CMK (cell line): ENCODE results near the gene FPR2.
A peak's percentile ranks its signal among the peaks of the same experiment; 100 is the strongest.
"Not testable (repeated sequence)": the region's sequence is repeated elsewhere in the genome, so short reads cannot be mapped to it uniquely, and the experiment has no call there.

ENCODE experiments used
- DNase-seq: peaks from one replicate; pipeline ENCODE4 v3.0.0-alpha.2; 2010; ENCODE audit warnings: low read depth

Gene FPR2

GRCh38 chr19:51739466-51740213, 21.3 kb upstream of the FPR2 start:
- no peak for DNase-seq

DNA sequence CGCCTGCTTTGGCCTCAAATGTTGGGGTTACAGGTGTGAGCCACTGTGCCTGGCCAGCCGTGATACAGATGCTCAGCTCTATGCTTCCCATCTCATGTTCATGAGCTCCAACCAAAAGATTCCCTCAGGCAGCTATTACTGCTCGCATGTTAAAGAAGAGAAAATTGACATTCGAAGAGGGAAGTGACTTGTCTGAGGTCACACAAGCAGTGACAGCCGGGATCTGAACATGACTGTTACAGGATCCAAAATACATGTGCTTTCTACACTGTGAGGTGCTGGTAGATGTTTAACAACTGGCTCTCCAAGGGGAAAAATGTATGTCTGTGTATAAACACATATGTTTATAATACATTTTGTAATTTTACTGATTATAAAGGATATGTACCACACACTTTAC, 20.6 kb upstream of the FPR2 start:
- no peak for DNase-seq

- no peak for DNase-seq
These were observed 18.2 kb upstream of the FPR2 start for GRCh38 chr19:51742789-51743188.

DNA sequence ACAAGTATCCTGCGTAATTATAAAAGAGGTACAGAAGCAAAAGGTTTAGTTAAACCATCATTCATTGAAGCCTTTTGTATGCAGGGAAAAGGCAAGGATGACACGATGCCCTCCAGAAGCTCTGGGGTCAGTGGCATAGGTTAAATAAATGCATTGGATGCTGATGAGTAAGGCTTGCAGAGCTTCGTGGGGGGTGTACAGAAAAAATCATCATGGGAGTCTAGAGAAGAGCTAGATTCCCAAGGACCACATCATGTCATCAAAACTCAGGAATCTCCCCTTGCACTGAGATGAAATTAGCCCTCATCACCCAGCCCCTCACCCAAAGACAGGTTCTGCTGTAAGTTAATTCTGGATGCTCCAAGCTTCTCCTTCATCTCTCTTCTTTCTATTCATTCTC, 17.6 kb upstream of the FPR2 start:
- no peak for DNase-seq

DNA sequence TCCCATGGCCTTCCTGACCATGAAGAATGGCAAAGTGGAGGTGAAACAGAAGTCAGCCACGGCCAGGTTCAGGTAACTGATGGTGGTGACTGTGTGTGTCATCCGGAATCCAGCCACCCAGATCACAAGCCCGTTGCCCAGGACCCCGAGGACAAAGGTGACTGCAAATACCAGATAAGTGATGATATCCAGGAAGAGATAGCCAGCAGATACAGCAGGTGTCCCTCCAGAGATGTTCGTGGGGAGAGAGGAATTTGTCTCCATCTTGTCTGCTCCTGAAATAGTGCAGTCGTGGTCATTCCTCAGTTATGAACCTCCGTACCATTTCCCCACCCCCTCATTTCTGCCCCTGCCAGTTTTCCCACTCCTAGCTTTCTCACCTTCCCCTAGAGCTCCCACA, 14.2 kb upstream of the FPR2 start:
- no peak for DNase-seq

- DNase-seq = no peak
These were observed 11.0 kb upstream of the FPR2 start for GRCh38 chr19:51749979-51750378.

DNA sequence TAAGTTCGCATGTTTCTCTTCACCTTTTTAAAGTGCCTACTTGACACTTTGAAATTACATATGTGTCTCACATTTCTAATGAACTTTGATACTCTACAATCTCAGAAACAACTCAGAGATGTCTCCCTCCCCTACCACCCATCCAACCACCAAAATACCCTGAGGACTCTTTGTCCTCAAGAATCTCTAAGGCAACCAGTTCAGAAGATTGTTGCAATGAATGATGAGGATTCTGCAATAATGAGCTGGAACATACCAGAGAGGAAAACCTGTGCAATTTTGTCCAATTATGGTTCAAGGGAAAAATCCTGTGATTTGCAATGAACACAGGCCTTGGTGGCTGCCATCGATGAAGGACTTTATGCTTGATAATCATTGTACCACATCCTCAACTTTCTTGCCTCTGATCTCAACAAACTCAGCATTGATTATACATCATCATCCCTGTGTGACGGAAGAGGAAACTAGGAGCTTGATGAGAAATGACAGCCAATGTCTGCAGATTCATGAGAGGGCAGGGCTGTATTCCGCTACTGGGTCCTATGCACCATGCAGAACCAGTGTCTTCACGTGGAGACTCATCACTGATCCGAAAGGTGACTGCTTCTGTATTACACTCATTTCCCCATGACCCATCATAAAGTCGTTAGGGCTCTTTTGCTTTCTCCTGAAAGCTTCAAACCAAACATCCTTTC, 10.4 kb upstream of the FPR2 start:
- no peak for DNase-seq

- no peak for DNase-seq
These were observed 9.3 kb upstream of the FPR2 start, which contains the start of gene FPR1 for GRCh38 chr19:51751655-51752054. Gene FPR1 (minus strand): TSS chr19:51751878. CDS start chr19:51746994, 4,884 bp downstream.

- no peak for DNase-seq
These were observed 6.9 kb upstream of the FPR2 start for GRCh38 chr19:51754109-51754508.

- no peak for DNase-seq
These were observed 6.2 kb upstream of the FPR2 start for GRCh38 chr19:51754770-51755169.

GRCh38 chr19:51755571-51755970, 5.4 kb upstream of the FPR2 start:
- no peak for DNase-seq

DNA sequence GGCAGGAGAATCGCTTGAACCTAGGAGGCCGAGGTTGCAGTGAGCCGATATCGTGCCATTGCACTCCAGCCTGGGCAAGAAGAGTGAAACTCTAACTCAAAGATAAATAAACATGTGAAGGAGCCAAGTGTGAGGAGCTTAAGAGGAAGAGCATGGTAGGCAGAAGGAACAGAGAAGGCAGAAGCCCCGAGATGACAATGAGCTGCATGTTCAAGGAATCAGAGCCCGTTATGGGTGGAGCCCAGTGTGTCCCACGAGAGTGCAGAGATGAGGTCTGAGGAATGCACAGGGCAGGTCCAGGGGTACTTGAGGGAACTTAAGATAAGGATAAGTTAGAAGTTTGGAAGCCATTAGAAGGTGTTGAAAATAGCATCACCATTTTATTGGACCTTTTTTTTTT, 716 bp downstream of the FPR2 start:
- no peak for DNase-seq

GRCh38 chr19:51765086-51765485, 4.1 kb downstream of the FPR2 start:
- no peak for DNase-seq

GRCh38 chr19:51766461-51766860, 5.5 kb downstream of the FPR2 start:
- DNase-seq = no peak

- DNase-seq = no peak
These were observed 10.6 kb downstream of the FPR2 start for GRCh38 chr19:51771376-51772130.

GRCh38 chr19:51772977-51773376, 12.0 kb downstream of the FPR2 start:
- no peak for DNase-seq

DNA sequence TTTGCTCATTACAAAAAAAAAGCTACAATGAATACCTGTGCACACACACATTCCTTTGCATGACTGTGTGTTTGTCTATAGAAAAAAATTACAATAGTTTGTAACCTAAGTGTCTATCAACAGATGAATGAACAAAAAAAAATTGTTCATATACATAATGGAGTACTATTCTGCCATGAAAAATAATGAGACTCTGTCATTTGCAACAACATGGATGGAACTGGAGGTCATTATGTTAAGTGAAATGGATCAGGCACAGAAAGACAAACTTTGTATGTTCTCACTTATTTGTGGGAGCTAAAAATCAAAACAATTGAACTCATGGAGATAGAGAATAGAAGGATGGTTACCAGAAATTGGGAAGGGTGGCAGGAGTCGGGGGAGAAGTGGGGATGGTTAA, 15.6 kb downstream of the FPR2 start:
- not testable (repeated sequence) for DNase-seq

DNA sequence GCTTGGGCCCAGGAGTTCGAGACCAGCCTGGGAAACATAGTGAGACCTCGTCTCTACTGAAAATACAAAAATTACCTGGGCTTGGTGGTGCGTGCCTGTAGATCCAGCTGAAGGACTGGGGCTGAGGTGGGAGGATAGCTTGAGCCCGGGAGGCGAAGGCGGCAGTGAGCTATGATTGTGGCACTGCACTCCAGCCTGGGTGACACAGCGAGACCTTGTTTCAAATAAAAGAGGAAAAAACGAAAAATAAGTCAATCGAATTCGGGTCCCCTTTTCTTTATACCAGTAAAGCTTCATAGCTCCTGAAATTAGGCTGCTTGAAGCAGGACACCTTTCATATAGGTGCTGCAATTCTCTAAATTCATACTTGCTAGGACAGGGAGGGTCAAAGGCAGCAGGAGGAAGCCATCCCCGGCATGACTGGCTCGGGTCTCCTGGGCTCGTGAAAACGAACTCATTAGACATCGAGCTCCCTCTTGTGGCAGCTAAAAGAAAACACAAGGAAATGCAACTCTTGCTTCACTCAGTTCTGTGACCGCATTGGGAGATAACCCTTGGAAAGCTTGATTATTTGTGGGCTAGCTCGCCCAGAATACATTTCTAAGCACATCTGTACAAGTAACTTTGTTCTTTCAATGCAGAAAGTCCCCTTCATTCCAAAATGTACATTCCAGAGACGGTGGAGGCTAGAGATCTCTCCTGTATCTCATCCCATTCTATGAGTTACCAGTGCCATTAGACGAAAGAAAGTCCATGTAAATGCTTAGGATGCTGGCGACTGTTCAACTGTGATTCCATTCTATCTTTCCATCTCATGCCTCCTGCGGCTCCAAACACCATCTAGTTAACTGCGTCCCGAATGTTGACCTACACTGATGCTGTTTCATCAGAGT, 16.8 kb downstream of the FPR2 start:
- peak; percentile 83 for DNase-seq

DNA sequence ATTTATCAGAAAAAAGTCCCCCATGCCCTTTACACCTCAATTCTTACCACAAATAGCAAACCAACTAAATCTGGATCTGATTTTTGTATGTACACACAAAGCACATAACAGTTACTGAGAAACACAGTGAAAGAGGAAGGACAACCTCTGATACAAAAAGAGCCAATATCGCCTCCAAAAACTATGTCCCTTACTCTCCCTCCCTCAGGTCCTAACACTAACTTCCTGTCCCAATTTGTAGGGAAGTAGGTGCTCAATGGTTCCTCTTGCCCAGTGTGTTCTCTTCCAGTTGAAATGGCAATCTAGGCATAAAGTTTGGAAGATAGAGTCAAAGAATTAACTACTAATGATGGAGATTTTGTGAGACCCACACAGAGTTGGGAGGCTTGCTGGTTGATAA, 18.2 kb downstream of the FPR2 start:
- no peak for DNase-seq

DNA sequence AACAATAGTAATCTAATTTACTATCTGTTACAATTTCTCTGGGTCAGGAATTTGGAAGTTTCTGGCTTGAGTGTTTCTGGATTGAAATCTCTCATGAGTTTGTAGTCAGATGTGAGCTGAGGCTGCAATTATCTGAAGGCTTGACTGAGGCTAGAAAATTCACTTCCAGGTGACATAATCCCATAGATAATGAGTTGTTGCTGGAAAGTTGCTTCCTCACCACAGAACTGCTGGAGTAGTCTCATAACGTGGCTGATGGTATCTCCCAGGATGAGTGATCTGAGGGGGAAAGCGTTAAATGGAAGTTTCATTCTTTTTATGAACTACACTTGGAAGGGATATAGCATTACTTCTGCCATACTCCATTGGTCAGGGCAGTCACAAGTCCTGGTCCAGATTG, 18.7 kb downstream of the FPR2 start:
- DNase-seq = no peak

DNA sequence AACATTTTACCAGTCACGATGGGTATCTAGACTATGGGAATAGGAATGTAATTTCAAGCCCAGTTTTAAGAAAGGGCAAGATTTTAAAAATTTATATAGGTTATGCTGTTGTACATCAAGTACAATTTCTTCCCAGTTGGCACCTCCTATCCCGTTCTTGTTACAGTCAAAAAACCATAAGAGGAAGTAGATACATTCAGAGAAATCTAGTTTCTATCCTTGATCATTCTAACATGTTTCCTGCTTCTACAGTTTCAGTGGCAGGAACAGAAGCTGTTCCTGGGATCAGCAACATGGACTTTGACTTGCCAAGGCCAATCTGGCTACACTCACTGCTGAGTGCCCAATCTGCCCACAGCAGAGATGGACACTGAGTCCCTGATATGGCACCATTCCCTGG, 19.3 kb downstream of the FPR2 start:
- no peak for DNase-seq

- DNase-seq = no peak
These were observed 21.0 kb downstream of the FPR2 start for GRCh38 chr19:51781999-51782398.
